Amygdala (tissue), 56 donors: ENCODE measurements around the gene FCMR.
"Not testable (repeated sequence)": the region's sequence is repeated elsewhere in the genome, so short reads cannot be mapped to it uniquely, and the experiment has no call there.

Experiments used
- DNase-seq, 56 donors: peaks; one replicate each; lab custom pipeline; 2025; lab: John Stamatoyannopoulos, UW

Gene FCMR

DNA sequence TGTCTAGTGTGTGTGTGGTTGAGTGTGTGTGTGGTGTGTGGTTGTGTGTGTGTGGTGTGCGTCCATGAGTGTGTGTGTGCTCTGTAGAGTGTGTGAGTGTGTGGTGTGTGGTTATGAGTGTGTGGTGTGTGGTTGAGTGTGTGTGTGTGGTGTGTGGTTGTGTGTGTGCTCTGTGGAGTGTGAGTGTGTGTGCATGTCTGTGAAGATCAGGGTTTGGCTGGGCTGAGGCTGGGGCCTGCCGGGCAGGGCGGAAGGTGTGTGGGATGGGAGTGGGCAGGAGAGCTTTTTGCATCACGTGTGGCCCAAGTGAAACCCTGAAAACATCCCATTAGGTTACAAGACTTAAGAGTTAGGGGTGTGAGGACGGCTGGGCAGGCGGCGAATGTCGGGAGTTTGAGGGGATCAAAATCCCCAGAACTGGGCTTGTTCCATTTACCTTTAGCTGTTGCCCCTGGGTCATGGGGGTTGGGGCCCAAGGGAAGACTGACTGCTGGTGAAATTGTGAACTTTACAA, 2.9 kb upstream of the FCMR start:
- no peak for DNase-seq

GRCh38 chr1:206923961-206924557, 2.3 kb upstream of the FCMR start:
- not testable (repeated sequence) for DNase-seq

GRCh38 chr1:206923009-206923960, 1.5 kb upstream of the FCMR start:
- DNase-seq: no peak

DNA sequence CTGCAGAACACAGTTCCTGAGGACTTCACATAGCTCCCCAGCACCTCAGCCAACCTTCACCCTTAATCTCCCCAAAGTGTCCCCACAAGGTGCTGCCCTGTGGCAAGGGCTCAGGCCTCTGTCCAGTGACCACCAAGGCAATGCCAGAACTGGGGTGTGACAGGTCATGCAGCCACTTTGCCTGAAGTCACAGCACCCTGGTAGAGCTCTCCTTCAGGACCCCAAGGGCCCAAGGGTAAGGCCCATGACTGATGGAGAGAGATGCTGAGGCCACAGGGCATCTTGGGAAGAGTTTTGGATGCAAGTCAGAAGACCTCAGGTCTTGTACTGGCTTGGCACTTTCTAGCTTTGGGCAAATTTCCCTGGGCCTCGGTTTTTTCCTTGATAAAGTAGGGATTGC, 783 bp upstream of the FCMR start:
- DNase-seq: no peak

- no peak for DNase-seq
These were observed 3.7 kb downstream of the FCMR start for GRCh38 chr1:206918076-206918475.

DNA sequence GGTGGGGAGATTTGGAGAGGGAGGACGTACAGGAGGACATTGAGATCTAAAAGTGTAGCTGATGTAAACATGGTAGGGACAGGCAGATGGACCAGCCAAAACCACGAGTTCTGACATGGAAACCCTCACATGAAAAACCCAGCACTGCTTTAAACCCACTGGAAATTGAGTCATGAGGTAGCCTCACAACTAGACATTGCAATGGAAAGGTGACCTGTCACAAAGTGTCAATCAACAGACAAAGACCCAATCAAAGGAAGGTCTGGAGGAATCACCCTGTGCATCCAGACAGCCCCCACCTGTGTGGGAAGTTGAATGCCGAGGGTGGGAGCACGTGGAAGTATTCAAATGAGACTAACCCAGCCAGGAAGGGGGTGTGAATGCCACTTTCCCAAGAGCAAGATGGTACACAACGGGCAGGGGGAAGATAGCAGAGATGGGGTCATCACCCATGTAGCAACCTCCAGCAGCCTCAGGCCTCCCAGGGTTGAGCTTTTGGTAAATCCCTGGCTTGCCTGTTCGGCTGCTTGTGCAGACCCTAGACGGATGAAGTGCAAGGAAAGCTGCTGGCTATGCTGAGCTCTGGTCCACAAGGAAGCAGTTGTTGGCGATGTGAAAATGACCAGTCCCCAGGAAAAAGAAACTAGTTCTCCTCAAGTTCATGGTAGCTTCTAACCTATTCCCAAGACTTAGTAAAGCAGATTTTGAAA, 5.6 kb downstream of the FCMR start:
- DNase-seq: no peak

- no peak for DNase-seq
These were observed 6.6 kb downstream of the FCMR start for GRCh38 chr1:206915030-206915735.

DNA sequence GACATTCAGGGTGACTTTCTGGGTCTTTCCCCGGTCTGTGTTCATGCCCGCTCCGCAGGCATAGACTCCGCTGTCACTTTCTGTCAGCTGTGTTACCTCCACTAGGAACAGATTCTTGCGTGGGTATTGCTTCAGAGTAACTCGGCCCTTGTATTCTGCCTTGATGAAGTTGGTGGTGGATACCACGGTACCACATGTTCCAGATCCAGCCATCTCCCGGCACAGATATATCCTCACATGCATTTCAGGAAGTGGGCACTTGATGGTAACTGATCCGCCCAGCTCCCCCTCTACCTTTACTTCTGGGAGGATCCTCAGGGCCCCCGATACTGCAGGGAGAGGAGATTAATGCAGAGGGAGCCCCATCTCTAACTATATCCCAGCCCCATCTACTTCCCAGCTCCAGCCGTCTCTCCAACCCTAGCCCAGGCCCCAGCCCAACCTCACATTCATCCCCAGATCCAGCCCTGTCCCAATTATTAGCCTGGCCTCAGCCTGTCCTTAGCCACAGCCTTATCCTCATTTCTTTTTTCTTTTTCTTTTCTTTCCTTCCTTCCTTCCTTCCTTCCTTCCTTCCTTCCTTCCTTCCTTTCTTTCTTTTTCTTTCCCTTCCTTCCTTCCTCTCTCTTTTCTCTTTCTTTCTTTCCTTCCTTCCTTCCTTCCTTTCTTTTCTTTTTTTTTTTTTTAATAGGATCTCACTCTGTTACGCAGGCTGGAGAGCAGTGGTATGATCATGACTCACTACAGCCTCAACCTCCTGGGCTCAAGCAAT, 7.8 kb downstream of the FCMR start:
- DNase-seq: no peak

DNA sequence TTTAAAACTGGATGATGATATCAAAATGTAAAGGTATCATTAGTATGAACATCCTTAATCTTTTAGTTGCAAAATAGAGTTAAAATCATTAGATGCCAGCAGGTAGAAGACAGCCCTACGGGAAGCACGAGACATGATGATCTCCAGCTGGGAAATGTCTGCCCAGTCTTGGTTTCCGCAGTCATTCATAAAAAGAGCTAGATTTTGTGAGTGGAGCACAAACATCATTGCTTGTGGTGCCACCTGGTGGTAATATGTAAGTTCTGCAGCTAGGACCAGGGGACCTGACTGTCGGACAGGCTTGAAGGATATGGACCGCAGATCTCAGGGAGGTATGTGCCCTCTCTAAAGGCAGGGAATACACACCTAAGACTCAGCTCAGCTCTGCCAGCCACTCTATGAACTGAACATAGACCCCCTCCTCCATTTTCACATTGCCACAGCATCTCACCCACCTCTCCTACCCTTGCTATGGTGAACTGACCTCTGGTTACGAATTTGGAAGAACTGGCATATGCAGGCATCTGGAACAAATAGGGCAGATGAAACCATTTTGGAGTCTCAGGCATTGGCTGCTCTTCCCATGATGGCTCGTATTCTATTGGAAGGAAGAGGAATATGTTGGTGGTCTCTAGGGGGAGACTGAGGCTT, 9.2 kb downstream of the FCMR start:
- DNase-seq: peak in 42 of 56 donors; percentile 5 to 80 (median 36)

DNA sequence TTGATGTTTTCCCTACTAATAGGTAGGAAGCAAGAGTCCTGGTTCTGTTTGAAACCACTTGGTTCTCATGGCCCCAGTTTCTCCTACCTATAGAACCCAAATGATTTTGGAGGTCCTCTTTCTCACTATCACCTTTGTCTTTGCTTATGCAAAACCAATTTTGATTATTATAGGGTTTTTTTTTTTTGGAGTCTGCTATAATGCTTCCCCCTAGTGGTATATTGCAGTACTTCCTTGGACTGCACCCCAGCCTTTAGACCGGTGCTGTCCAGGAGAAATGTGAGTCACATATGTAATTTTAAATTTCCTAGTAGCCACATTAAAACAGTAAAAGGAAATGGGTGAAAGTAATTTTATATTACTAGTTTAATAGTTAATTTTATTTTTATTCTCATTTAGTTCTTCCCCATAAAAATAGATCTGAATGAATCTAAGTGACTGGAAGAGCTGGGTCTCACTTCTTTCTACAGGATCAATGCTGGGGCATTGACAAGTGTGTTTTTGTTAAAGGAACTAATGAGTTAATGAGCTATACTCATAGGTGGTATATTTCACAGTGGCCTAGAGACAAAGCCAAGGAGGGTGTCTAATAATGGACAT, 10.6 kb downstream of the FCMR start:
- DNase-seq: peak in 1 of 56 donors; percentile 15

DNA sequence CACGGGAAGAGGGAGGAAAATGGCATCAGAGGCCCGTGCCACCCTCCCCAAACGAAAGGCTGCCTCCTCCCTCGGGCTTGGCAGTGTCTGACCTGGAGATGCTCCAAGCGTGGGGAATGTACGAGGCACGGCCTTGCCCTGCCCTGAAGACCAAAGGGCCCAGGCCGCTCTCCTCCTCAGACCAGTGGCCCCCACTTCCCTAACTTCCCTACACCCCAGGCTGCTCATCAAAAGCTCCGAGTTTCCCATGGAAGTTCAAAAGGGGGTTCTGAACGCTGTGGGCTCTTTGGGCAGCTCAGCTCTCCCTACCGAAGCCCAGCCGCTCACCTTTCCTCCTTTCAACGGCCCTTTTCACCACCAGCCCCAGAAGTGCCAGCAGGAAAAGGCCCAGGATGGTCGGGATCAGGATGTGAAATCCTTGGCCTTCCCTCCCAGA, 11.8 kb downstream of the FCMR start:
- no peak for DNase-seq

DNA sequence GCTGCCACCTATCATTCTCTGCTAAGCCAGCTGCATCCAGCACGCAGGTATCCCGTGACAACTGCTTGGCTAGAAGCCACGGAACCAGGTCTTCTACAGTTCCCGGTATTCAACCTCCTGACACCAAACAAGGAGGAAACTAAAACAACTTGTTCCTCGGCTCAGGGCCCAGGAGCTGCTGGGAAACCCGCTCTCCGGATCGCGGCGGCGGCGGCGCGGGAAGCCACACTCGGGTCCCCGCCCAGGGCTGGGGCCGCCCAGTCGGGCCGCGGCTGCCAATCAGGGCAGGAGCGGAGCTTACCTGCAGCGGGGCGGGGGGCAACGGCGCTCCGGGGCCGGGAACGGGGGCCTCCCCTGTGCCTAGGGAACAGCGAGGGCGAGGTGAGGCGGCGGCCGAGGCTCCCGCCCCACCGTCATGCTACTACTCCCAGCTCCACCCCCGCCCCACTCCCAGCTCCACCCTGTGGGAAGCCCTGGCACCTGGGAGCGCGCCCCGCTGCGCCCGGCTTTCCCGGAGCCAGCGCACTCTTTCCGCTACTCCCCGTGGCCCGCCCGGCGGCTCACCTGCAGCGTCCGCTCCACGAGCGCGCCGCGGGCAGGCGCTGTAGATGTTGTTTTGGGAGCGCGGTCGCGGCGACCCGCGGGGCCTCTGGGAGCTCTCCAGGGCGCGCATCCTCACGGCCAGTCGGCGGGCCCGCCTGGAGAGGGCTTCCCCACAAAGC, 12.4 kb downstream of the FCMR start:
- DNase-seq: peak in 3 of 56 donors; percentile 7 to 19 (median 16)

GRCh38 chr1:206908038-206908437, 13.7 kb downstream of the FCMR start:
- DNase-seq: no peak

GRCh38 chr1:206907304-206907991, 14.3 kb downstream of the FCMR start:
- no peak for DNase-seq

DNA sequence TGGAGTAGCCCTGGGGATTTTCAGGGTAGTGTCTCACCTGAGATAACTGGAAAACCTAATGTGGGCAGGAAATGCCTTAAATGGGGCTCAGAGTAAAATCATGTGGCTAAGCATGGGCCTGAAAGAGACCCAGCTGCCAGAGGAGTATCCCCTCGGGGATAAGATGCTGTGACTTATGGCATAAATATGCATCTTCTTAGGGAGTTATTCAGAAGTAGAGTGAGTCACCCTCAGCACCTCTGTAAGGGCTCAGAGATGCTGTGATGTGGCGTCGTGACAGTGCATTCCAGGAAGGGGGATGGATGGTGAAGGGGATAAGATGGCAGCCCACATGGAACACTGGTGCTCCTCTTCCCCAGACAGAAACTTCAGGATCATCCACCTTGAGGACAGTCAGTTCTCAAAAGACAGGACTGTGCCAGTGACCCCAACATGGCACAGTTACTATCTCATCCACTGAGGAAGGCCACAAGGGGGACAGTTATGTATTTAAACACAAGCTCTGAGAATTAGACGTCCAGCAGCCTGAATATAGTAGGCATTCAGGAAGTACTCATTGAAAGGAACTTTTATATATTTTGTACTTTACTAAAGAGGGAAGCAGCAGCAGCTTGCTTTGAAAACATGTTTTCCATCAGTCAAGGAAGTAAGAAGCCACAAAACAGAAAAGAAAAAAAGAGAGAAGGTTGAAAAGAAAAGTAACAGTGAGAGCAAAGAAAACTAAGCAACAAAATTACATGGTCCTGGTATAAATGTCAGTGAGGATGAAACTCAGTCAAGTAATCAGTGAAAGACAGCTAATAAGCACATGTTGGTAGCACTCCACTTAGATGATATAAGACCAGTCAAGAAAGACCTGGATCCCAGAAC, 16.2 kb downstream of the FCMR start:
- DNase-seq: no peak

GRCh38 chr1:206904423-206905142, 17.2 kb downstream of the FCMR start:
- no peak for DNase-seq
